ENCODE measurements around the gene DXO. TPM values are rescaled to one million over a fixed set of nuclear protein-coding genes. Genes with fewer than 3 reads are reported as not detected.

The DXO gene
- polyA plus RNA-seq, 1 donor from 2014 or later: 20.0 TPM

DNA sequence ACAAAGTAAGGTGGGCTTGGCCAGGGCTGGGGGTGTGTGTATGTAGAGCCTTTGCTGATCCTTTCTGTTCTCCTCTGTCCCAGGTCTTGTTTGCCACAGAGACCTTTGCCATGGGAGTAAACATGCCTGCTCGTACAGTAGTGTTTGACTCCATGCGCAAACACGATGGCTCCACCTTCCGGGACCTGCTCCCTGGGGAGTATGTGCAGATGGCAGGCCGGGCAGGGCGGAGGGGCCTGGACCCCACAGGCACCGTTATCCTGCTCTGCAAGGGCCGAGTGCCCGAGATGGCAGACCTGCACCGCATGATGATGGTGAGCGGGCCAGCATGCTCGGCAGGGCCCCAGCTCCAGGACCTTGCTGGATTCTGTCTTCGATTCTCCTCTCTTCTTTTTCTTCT lies 6.2 kb downstream of the DXO start:
- no peaks in the 10 kb centered on the region for H3K9me3 ChIP-seq (ENCODE audit: low read length)
- H3K36me3 ChIP-seq (ENCODE audit: insufficient read depth, low read length): no peaks in the 10 kb centered on the region
- H3K27ac ChIP-seq (ENCODE audit: low read length): no peak overlapping the region
- no peak overlapping the region for H3K4me3 ChIP-seq (ENCODE audit: low read length)
- no peaks in the 10 kb centered on the region for H3K79me2 ChIP-seq (replicated peaks; ENCODE audit: insufficient read depth, low read length)
- no peaks in the 10 kb centered on the region for H3F3A ChIP-seq (ENCODE audit: insufficient read depth, low read length, poor library complexity, severe bottlenecking)
- H3K9me2 ChIP-seq (ENCODE audit: insufficient read depth, low read length): no peaks in the 10 kb centered on the region
- no peak overlapping the region for H2AFZ ChIP-seq (ENCODE audit: low read depth, low read length)
- H3K27me3 ChIP-seq (ENCODE audit: insufficient read depth, low read depth, low read length): no peaks in the 10 kb centered on the region
- TF ChIP-seq EZH2 (IDR thresholded peaks at IDR 0.05; ENCODE audit: borderline replicate concordance, insufficient read depth, low read length, poor library complexity, severe bottlenecking) (no peak), TAF1 (IDR thresholded peaks at IDR 0.05; ENCODE audit: low read depth) (no peak), EP300 (conservative IDR thresholded peaks at IDR 0.05; ENCODE audit: poor library complexity, severe bottlenecking) (no peak), MXI1 (conservative IDR thresholded peaks at IDR 0.05; ENCODE audit: poor library complexity, severe bottlenecking) (no peak), RAD21 (conservative IDR thresholded peaks at IDR 0.05) (no peak), SMC3 (conservative IDR thresholded peaks at IDR 0.05; ENCODE audit: poor library complexity) (no peak), POLR2AphosphoS5 (IDR thresholded peaks at IDR 0.05) (no peak)
- TF ChIP-seq, protein P1, sequence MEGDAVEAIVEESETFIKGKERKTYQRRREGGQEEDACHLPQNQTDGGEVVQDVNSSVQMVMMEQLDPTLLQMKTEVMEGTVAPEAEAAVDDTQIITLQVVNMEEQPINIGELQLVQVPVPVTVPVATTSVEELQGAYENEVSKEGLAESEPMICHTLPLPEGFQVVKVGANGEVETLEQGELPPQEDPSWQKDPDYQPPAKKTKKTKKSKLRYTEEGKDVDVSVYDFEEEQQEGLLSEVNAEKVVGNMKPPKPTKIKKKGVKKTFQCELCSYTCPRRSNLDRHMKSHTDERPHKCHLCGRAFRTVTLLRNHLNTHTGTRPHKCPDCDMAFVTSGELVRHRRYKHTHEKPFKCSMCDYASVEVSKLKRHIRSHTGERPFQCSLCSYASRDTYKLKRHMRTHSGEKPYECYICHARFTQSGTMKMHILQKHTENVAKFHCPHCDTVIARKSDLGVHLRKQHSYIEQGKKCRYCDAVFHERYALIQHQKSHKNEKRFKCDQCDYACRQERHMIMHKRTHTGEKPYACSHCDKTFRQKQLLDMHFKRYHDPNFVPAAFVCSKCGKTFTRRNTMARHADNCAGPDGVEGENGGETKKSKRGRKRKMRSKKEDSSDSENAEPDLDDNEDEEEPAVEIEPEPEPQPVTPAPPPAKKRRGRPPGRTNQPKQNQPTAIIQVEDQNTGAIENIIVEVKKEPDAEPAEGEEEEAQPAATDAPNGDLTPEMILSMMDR (IDR thresholded peaks at IDR 0.05; ENCODE audit: poor library complexity, severe bottlenecking): no peak
- TF ChIP-seq, protein P2, sequence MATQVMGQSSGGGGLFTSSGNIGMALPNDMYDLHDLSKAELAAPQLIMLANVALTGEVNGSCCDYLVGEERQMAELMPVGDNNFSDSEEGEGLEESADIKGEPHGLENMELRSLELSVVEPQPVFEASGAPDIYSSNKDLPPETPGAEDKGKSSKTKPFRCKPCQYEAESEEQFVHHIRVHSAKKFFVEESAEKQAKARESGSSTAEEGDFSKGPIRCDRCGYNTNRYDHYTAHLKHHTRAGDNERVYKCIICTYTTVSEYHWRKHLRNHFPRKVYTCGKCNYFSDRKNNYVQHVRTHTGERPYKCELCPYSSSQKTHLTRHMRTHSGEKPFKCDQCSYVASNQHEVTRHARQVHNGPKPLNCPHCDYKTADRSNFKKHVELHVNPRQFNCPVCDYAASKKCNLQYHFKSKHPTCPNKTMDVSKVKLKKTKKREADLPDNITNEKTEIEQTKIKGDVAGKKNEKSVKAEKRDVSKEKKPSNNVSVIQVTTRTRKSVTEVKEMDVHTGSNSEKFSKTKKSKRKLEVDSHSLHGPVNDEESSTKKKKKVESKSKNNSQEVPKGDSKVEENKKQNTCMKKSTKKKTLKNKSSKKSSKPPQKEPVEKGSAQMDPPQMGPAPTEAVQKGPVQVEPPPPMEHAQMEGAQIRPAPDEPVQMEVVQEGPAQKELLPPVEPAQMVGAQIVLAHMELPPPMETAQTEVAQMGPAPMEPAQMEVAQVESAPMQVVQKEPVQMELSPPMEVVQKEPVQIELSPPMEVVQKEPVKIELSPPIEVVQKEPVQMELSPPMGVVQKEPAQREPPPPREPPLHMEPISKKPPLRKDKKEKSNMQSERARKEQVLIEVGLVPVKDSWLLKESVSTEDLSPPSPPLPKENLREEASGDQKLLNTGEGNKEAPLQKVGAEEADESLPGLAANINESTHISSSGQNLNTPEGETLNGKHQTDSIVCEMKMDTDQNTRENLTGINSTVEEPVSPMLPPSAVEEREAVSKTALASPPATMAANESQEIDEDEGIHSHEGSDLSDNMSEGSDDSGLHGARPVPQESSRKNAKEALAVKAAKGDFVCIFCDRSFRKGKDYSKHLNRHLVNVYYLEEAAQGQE (IDR thresholded peaks at IDR 0.05; ENCODE audit: borderline replicate concordance): no peak
- H3K9ac ChIP-seq (ENCODE audit: low read length): no peak overlapping the region
- no peaks in the 10 kb centered on the region for H4K20me1 ChIP-seq (ENCODE audit: insufficient read depth)
- H3K4me2 ChIP-seq (ENCODE audit: low read length): no peak overlapping the region

DNA sequence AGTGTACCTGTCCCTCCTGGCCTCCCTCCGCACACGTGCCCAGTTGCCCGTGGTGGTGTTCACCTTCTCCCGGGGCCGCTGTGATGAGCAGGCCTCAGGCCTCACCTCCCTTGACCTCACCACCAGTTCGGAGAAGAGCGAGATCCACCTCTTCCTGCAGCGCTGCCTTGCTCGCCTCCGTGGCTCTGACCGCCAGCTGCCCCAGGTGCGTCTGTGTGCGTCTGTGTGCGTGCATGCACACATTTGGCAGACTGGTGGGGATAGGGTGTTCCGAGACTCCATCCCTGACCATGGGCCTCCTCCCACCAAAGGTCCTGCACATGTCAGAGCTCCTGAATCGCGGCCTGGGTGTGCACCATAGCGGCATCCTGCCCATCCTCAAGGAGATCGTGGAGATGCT lies 8.0 kb downstream of the DXO start:
- H3K27me3 ChIP-seq (ENCODE audit: insufficient read depth, low read depth, low read length): no peaks in the 10 kb centered on the region
- TF ChIP-seq POLR2AphosphoS5 (IDR thresholded peaks at IDR 0.05) (no peak), EZH2 (IDR thresholded peaks at IDR 0.05; ENCODE audit: borderline replicate concordance, insufficient read depth, low read length, poor library complexity, severe bottlenecking) (no peak), MXI1 (conservative IDR thresholded peaks at IDR 0.05; ENCODE audit: poor library complexity, severe bottlenecking) (no peak), EP300 (conservative IDR thresholded peaks at IDR 0.05; ENCODE audit: poor library complexity, severe bottlenecking) (no peak), RAD21 (conservative IDR thresholded peaks at IDR 0.05) (no peak), TAF1 (IDR thresholded peaks at IDR 0.05; ENCODE audit: low read depth) (no peak), SMC3 (conservative IDR thresholded peaks at IDR 0.05; ENCODE audit: poor library complexity) (no peak)
- TF ChIP-seq, protein P1 (IDR thresholded peaks at IDR 0.05; ENCODE audit: poor library complexity, severe bottlenecking): no peak
- TF ChIP-seq, protein P2 (IDR thresholded peaks at IDR 0.05; ENCODE audit: borderline replicate concordance): no peak
- H3F3A ChIP-seq (ENCODE audit: insufficient read depth, low read length, poor library complexity, severe bottlenecking): no peaks in the 10 kb centered on the region
- H3K4me2 ChIP-seq (ENCODE audit: low read length): no peak overlapping the region
- no peak overlapping the region for H3K27ac ChIP-seq (ENCODE audit: low read length)
- no peaks in the 10 kb centered on the region for H4K20me1 ChIP-seq (ENCODE audit: insufficient read depth)
- H2AFZ ChIP-seq (ENCODE audit: low read depth, low read length): no peak overlapping the region
- H3K36me3 ChIP-seq (ENCODE audit: insufficient read depth, low read length): no peaks in the 10 kb centered on the region
- peaks cover 9% of the 10 kb centered on the region for H3K79me2 ChIP-seq (replicated peaks; ENCODE audit: insufficient read depth, low read length)
- no peak overlapping the region for H3K4me3 ChIP-seq (ENCODE audit: low read length)
- H3K9me2 ChIP-seq (ENCODE audit: insufficient read depth, low read length): no peaks in the 10 kb centered on the region
- H3K9me3 ChIP-seq (ENCODE audit: low read length): no peaks in the 10 kb centered on the region
- no peak overlapping the region for H3K9ac ChIP-seq (ENCODE audit: low read length)

All from neural cell (in vitro differentiated cells).